Fibroblast of upper back skin (primary cell): ENCODE measurements around the gene FAM3A.
A peak's percentile ranks its signal among the peaks of the same experiment; 100 is the strongest.

Experiments used
- DNase-seq: peaks from one replicate; pipeline ENCODE4 v3.0.0-alpha.2; 2013

FAM3A gene

GRCh38 chrX:154532690-154533089 is 16.7 kb upstream of the FAM3A start:
- no peak for DNase-seq

GRCh38 chrX:154531626-154532025 is 15.6 kb upstream of the FAM3A start:
- DNase-seq, result peak; percentile 29

GRCh38 chrX:154530286-154530685 is 14.3 kb upstream of the FAM3A start:
- DNase-seq, result no peak

GRCh38 chrX:154529206-154529612 is 13.2 kb upstream of the FAM3A start:
- no peak for DNase-seq

GRCh38 chrX:154526901-154527675 is 11.1 kb upstream of the FAM3A start:
- peak; percentile 75 for DNase-seq

- DNase-seq, result no peak
Observed at GRCh38 chrX:154525606-154526490, 9.8 kb upstream of the FAM3A start.

GRCh38 chrX:154519389-154519788 is 3.4 kb upstream of the FAM3A start:
- no peak for DNase-seq

- DNase-seq, result no peak
Observed at GRCh38 chrX:154517101-154517781, 1.2 kb upstream of the FAM3A start.

GRCh38 chrX:154516656-154517100 is 646 bp upstream of the FAM3A start:
- peak; percentile 14 for DNase-seq

GRCh38 chrX:154515090-154515965 is 704 bp downstream of the FAM3A start:
- no peak for DNase-seq

GRCh38 chrX:154513716-154514115 is 2.3 kb downstream of the FAM3A start:
- no peak for DNase-seq

- DNase-seq, result no peak
Observed at GRCh38 chrX:154512879-154513553, 3.0 kb downstream of the FAM3A start.

GRCh38 chrX:154511761-154512160 is 4.3 kb downstream of the FAM3A start:
- DNase-seq, result no peak

- no peak for DNase-seq
Observed at GRCh38 chrX:154509455-154509854, 6.6 kb downstream of the FAM3A start.

GRCh38 chrX:154508384-154508745 is 7.7 kb downstream of the FAM3A start:
- DNase-seq, result no peak

GRCh38 chrX:154507673-154508383 is 8.2 kb downstream of the FAM3A start:
- no peak for DNase-seq

GRCh38 chrX:154506483-154507332 is 9.3 kb downstream of the FAM3A start:
- no peak for DNase-seq

- peak; percentile 25 for DNase-seq
Observed at GRCh38 chrX:154505734-154506133, 10.3 kb downstream of the FAM3A start.

- no peak for DNase-seq
Observed at GRCh38 chrX:154502989-154503388, 13.0 kb downstream of the FAM3A start.

- no peak for DNase-seq
Observed at GRCh38 chrX:154502098-154502497, 13.9 kb downstream of the FAM3A start.
